HG03060 (cell line): ENCODE results near the gene DNAJB13.
"Not testable (repeated sequence)": the region's sequence is repeated elsewhere in the genome, so short reads cannot be mapped to it uniquely, and the experiment has no call there.

Experiments
- ATAC-seq: cut with Tn5 transposase; IDR thresholded peaks from one replicate; pipeline ENCODE4 v1.9.1; 2021; ENCODE audit warnings: low read depth, moderate number of reproducible peaks; ENCODE audit not compliant: unreplicated experiment

DNAJB13 gene

DNA sequence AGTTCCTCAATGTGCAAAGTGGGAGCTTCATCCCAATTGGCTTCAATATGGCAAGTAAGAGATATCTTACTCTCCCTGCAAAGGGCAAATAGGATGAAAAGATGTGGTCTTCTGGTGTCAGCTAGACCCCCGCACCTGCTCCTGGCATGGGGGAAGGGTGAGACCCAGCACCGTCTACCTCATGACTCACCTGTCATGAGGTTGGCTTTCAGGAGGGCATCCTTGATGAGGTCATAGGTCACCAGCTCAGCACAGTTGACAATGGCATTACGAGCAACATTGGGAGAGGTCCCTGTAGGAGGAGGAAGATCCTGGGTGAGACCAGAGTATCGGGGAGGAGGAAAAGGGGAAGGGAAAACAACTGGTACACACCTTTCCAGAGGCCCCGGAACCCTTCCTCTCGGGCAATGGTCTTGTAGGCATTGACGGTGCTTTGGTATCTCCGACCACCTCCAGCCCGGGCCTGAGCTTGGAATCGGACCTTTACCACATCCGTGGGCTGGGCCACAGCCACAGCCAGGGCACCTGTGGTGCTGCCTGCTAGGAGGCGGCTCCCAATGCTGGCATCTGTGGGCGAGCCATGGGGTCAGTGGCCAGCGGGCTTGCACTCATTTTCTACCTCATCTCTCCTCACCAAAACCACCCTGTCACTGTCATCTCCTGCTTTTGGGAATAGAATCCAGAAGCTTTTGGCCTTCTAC, 25.8 kb downstream of the DNAJB13 start:
- ATAC-seq: no peak

DNA sequence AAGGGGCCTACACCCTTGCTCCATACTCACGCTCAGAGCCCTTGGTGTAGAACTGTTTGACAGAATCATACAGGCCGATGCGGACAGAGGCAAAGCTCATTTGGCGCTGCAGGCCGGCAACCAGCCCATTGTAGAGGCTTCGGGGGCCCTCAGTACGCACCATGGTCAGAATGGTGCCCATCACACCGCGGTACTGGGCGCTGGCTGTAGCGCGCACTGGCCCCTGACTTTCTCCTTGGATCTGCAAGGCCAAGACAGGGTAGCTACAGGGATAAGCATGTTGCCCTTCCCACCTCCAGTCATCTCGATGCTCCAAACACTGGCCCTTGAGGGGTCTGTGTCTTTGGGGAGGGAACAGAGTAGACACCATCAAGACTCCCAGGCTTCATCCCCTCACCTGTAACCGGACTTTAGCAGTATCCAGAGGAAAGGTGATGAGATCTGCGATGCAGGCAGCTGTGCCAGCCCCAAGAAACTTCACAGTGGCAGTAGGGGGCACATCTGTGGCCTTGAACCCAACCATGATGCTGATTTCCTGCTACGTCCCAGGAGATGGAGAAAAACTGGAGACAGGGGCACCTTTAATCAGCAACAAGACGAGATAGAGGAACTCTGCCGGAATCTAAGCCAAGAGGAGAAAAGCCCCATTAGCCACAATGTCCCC, 27.2 kb downstream of the DNAJB13 start:
- ATAC-seq: no peak

DNA sequence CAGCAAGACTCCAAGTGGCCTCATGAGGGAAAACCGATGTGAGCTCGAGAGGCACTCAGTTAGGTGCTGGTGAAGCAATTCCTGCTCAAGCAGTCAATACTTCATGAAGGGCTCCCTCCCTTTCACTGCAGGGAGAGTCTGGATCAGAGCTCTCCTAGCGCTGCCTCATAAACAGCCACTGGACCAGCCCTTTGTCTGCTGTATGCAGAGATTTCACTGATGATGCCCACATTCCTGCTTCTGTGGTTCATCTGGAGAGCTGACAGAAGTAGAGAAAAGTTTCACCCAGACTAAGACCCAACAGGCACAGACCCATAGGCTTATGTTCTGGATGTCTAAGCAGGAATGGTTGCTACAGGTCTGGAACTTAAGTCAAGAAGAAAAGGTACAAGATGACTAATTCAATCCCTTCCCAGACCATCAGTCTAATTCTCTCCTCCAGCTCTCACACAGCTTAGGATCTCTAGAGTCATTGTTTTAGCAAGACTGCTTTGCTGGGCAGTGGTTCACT, 27.8 kb downstream of the DNAJB13 start:
- no peak for ATAC-seq

DNA sequence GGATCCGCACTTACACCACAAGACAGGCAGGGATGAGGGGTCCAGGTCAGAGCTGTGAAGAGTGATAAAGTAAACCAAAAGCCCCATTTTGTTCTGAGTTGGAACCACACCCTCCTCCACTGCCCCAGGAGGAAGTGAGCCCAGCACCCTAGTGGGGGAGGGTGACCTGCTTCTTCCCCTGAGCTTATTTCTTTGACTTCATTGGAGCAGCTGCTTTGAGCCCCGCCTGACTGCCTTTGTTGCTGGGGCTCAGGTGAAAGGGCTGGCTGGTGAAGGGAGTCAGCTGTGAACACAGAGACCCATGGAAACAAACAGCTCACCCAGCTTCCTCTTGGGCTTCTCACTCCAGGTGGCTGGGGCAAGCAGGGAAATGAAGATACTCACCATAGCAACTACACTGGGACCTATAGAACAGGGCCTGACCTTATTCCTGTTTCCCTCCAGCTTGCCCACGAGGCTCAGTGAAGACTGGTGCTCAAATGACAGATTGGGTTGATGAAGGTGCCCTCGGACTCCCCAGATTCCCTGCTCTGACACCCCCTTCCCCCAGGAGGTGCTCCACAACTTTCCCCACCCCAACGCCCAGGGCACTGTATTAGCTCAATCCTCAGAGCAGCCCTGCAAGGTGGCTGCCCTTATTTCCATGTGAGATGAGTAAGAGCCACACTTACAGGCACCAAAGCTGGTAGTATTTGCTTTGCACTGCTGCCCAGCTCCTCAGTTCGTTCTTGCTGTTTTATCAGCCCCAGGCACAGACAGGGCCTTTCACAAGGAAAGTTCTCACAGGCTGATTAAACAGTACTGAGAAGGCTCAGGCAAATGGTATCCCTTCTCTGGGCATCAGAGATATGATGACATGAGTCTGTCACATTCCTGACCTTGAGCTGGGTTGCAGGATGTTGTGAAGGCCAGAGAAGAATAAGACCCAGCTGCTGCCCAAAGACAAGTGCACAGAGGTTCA, 29.5 kb downstream of the DNAJB13 start:
- no peak for ATAC-seq

DNA sequence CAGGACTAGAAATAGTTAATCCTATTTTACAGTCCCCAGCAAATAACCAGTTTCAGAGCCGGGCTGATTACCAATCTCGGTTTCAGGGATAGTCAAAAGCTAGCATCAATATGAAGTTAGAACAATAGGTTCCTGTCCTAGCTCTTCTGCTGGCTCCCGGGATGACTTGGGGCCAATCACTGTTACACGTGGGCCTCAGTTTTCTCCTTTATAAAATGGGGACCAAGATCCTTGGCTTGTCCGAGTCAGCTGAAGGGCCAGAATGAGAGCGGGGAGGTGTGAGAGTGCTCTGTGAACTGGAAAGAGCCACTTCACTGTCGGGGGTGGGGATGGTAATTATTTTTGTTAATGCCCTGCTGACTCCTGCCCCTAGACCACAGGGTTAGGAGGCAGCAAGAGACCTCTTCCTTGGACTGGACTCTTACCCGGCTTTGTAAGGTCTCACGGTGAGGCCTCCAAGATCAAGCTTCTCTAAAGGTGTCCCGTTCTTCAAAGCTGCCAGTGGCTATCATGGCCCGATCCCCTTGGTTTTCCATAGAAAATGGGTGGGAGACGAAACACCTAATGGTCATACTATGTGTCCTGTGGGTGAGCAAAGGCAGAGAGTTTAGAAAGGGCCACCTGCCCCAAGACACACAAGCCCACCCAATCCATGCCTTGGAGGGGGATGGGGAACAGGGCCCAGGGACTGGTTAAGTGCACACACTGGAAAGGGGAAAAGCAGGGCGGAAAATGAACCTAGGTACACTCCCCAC, 30.4 kb downstream of the DNAJB13 start:
- no peak for ATAC-seq

DNA sequence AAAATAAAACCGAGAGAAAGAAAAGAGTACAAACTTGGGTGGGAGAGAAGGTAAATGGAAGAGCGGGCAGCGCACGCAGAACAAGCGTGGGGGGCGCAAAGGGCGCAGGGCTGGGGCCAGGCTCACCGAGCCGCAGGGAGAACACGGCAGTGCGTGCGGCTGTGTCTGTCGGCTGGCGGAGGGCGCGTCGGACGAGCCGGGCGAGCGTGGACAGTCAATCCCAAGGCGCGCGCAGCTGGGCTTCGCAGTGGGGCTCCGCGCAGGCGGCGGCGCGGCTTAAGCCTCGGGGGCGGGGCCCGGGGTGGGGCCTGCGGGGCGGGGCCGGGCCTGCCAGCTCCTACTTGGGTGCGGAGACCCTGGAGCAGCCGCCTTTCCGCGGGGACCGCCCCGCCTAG, 31.8 kb downstream of the DNAJB13 start, which contains the start of gene UCP2:
Gene UCP2 (minus strand): TSS at position 249 of the 395 bp plus-strand sequence. CDS start 4,465 bp downstream, outside the sequence.
- peak; percentile 16 for ATAC-seq

DNA sequence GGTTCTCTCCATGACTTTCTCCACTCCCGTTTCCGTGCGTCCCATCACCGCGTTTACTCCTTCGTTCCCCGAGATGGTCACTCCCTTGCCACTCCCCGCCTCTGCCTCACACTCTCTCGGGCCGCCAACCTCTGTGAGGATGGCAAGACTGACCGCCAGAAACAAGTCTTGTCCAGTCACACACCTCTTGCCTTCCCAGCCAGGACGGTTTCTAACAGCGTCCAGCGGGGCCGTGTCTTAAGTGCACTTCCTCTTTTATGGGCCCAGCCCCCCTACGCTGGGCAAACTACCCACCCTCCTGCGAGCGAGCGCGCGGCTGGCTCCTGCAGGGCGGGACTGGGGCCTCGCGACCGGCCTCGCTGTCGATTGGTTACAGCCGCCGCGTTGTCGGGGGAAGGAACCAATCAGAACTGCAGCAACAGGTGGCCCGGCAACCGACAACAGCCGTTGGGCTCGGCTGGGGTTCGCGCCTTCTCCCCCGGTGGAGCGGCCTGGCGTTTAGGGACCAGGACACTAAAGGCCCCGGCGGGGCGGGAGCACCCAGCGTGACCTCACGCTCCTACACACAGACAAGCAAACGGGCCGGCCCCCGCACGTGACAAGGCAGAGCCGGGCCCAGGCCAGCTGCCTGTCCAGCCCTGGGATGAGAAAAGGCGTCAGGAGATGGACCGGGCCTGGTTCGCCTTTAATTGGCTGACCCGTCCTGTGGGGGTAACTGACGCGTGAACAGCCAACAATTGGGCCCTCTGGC, 32.3 kb downstream of the DNAJB13 start:
- peak; percentile 47 for ATAC-seq

DNA sequence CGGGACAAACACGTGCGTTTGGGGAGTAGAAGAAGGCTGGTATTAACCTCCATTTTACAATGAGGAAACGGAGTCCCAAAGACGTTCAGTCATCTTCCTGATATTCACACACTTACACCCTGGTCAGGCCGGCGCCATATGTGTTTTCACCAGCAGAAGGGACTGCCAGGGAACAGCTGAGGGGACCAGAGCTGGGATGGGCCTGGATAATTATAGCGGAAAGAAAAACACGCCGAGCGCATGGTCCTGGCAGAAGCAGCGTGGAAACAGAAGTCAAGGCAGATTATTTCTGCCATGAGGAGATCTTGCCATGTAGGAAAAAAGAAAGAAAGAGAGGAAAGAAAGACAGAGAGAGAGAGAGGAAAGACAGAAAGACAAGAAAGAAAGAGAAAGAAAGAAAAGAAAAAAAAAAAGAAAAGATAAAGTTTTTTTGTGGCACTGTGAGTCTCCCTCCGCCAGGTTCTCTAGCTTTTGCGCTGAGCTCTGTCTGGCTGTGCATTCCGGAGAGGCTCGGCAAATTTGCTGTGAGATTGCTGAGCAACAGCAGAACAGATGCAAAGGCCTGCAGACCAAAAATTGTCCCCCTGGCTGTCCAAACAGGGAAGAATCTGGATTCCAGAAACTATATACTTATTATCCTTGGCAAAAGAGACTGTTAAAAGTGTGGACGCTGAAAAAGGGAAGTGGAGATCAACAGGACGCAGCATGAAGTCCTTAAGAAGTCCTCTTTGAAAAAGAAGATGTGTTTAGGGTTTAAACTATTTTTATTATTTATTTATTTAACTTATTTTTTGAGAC, 33.1 kb downstream of the DNAJB13 start:
- no peak for ATAC-seq

DNA sequence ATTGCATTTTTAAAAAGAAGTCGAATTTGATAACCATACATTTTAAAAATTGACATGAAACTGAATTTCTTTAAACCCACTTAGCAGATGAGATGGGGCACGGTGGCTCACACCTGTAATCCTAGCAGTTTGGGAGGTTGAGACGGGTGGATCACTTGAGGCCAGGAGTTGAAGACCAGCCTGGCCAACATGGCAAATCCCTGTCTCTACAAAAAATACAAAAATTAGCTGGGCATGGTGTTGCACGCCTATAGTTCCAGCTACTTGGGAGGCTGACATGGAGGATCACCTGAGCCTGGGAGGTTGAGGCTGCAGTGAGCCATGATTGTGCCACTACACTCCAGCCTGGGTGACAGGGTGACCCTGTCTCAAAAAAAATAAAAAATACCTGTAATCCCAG, 34.8 kb downstream of the DNAJB13 start:
- not testable (repeated sequence) for ATAC-seq

DNA sequence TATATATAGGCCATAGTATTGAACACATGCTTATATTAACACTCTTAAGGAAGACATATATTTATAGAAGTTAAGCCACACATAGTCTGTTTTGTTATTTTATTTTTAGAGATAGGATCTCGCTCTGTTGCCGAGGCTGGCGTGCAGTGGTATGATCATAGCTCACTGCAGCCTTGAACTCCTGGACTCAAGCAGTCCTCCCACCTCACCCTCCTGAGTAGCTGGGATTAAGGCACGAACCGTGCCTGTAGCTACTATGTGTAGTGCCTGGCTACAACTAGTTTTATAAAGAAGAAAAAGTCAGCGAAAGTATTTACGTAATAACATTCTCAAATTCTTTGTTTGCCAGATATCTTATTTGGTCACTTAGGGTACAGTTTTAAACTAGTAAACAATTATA, 37.4 kb downstream of the DNAJB13 start:
- no peak for ATAC-seq

DNA sequence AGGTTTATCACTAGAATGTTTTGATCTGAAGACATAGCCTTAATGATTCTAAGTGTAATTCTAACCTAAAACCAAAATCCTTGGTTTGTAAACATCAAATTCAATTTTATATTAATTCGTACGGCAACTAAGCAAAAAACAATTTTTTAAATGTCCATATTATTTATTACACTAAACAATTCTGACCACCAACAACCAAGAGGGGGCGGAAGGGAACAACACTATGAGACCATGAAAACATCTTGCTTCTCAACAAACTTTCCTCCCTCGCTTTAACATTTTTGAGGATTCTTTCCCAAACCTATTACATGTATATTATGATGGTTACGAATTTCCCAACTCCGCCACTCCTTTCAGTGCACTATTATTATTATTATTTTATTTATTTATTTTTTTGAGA, 38.3 kb downstream of the DNAJB13 start:
- no peak for ATAC-seq

DNA sequence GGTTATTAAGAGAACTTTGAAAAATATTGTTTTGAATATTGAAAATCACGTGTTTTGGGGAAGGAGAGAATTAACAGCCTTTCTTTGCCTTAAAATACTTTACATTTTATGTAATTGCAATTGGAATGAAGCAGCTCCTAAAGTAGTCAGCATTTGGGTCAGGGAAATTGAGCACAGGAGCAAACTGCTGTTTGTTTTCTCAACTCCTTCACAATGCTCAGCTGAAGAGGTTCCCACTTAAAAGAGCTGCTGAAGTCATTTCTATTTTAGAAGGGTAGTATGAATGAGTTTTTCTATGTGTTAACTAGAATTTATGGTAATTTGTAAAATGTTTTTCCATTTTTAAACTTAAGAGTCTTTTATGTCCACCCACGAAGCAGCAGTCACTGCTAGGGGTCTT, 39.9 kb downstream of the DNAJB13 start:
- no peak for ATAC-seq

DNA sequence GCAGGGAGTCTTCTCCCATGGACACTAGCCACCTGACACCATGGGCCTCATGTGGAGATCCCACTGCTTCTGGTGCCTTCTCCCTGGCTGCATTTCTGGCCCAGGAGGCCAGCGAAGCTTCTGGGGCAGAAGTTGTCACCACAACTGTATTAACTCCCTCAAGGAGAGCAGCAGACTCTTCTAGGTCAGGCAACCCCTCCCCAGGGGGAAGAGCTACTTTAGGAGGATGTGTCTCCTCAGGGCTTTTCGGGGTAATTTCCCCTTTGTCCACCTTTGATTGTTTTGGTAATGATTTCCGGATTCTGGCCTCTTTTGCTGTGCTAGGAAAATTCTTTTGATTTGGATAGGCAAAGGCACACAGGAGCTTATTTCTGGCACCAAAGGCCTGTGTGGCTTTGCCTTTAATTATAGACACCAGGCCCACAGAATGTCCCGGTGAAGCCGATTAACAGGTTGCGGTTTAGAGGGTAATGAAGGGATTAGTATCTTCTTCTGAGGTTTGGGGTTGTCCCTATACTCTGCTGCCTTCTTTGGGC, 40.7 kb downstream of the DNAJB13 start:
- no peak for ATAC-seq

DNA sequence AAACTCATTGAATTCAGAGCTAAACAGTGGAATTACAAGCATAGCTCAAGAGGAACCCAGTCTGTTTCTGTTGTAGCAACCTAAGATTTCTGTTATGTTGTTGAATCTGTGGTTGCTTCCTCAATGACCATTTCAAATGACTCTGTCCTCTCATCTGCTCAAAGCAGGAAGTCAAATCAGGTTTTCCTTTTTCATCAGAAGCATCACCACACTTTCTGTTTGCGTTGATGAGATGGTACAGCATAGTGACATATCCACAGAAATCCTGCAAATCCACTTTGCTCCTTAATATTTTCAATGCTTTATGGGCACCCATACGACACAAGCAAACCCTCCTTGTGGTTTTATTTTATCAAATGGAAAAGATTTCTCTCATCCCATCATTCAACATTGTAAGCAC, 44.4 kb downstream of the DNAJB13 start:
- peak; percentile 38 for ATAC-seq

DNA sequence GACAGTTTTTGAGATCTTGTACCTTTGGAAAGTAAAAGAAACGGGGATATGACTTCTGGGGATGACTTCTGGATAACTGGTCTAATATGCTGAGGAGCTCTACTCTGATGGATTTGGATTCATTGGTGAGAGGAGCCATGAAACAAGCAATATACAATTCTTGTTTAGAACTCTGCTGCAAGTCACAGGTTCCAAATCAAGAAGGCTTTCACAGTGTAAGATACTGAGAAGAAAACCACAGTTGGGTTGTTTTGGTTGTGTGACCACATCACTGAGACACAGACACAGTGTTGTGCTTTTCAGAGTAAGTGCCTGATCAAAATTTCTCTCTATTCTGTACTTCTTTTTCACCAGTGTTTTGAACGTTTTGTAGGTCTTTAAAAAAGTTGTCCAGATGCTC, 44.9 kb downstream of the DNAJB13 start:
- no peak for ATAC-seq

DNA sequence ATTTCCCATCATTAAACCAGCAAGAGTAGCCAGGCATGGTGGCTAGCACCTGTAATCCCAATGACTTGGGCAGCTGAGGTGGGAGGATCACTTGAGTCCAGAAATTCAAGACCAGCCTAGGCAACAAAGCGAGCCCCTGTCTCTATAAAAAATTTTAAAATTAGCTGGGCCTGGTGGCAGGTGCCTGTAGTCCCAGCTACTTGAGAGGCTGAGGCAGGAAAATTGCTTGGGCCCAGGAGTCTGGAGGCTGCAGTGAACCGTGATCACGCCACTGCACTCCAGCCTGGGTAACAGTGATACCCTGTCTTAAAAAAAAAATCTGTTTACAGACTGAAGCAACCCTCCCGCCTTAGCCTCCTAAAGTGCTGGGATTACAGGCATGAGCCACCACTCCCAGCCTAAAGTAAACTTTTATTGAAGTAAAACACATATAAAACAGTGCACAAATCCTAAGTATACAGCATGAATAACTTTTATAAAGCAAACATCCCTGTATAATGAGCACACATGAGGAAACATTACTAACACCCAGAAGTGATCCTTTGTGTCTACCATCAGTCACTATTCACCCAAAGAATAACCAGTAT, 45.4 kb downstream of the DNAJB13 start:
- ATAC-seq: no peak

DNA sequence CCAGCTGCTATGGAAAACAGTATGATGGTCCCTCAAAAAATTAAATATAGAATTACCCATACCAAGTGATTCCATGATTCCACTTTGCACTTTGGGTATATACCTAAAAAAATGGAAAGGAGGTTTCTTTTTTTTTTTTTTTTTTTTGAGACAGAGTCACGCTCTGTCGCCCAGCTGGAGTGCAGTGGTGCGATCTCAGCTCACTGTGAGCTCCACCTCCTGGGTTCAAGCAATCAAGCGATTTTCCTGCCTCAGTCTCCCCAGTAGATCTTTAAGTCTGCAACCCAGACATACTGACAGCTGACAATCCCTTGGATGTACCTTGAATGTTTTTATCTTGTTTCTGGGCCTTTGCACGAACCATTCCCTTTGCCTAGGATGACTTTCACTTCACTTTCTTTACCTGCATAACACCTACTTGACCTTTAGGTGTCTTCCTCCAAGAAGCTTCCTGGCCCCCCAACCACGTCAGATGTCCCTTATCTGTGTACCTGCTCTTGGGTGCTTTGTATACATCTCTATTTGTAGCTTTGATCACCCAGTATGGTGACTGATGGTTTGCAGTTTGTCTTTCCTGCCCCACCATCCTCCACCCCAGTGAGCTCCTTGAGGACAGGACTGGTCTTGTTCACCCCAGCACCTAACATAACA, 46.4 kb downstream of the DNAJB13 start:
- ATAC-seq: no peak
